ENCODE results near the gene RPLP1. TPM values are rescaled to one million over a fixed set of nuclear protein-coding genes. Genes with fewer than 3 reads are reported as not detected.

RPLP1 gene
- total RNA-seq, 1 donor from 2014 or later: 1,299 TPM

- DNase-seq: no peak
- H3K4me3 ChIP-seq: no peak overlapping the region
- no peaks in the 10 kb centered on the region for H3K36me3 ChIP-seq
- TF ChIP-seq, protein P1, sequence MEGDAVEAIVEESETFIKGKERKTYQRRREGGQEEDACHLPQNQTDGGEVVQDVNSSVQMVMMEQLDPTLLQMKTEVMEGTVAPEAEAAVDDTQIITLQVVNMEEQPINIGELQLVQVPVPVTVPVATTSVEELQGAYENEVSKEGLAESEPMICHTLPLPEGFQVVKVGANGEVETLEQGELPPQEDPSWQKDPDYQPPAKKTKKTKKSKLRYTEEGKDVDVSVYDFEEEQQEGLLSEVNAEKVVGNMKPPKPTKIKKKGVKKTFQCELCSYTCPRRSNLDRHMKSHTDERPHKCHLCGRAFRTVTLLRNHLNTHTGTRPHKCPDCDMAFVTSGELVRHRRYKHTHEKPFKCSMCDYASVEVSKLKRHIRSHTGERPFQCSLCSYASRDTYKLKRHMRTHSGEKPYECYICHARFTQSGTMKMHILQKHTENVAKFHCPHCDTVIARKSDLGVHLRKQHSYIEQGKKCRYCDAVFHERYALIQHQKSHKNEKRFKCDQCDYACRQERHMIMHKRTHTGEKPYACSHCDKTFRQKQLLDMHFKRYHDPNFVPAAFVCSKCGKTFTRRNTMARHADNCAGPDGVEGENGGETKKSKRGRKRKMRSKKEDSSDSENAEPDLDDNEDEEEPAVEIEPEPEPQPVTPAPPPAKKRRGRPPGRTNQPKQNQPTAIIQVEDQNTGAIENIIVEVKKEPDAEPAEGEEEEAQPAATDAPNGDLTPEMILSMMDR (IDR thresholded peaks at IDR 0.05; ENCODE audit: borderline replicate concordance): peak; percentile 34
- intact Hi-C loops (cut with micrococcal nuclease): no loop called here
- H3K9me3 ChIP-seq (replicated peaks): no peaks in the 10 kb centered on the region
- no peaks in the 10 kb centered on the region for H3K27me3 ChIP-seq (ENCODE audit: low read depth)
- H3K27ac ChIP-seq (replicated peaks): no peak overlapping the region
- H3K4me1 ChIP-seq: peaks cover 15% of the 10 kb centered on the region
Measured at GRCh38 chr15:69410248-69410874, 42.3 kb upstream of the RPLP1 start.

GRCh38 chr15:69412274-69412673 lies 40.3 kb upstream of the RPLP1 start:
- intact Hi-C loops (cut with micrococcal nuclease): no loop called here

DNA sequence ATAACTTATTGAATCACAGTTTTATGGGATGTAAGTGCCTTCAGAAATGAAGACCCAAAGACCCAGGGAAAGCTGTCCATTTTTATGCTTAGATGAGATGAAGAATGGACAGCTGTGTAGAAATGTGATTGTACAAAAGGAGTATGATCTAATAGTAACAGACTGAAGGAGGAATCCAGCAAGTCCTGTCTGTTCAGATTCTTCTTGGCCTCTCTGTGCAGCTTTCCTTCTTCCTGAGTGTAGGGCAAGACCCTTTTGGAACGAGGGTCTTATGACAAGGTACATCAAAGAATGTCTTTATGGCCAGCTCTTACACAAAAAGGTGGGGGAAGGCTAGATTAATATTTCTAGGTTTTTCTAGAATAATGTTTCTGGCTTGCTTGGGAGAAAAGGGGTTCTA lies 39.9 kb upstream of the RPLP1 start:
- Histone ChIP-seq H3K36me3 (no peaks in the 10 kb centered on the region), H3K4me3 (no peak overlapping the region), H3K4me1 (peaks cover 15% of the 10 kb centered on the region), H3K27ac (replicated peaks) (no peak overlapping the region), H3K9me3 (replicated peaks) (no peaks in the 10 kb centered on the region), H3K27me3 (ENCODE audit: low read depth) (no peaks in the 10 kb centered on the region)
- intact Hi-C loops (cut with micrococcal nuclease): no loop called here
- DNase-seq: no peak
- TF ChIP-seq, protein P1 (IDR thresholded peaks at IDR 0.05; ENCODE audit: borderline replicate concordance): no peak

More at GRCh38 chr15:69412274-69412673, 40.3 kb upstream of the RPLP1 start:
- H3K36me3 ChIP-seq: no peaks in the 10 kb centered on the region
- no peaks in the 10 kb centered on the region for H3K9me3 ChIP-seq (replicated peaks)
- H3K27me3 ChIP-seq (ENCODE audit: low read depth): no peaks in the 10 kb centered on the region
- H3K4me3 ChIP-seq: no peak overlapping the region
- H3K27ac ChIP-seq (replicated peaks): no peak overlapping the region
- DNase-seq: no peak
- TF ChIP-seq, protein P1 (IDR thresholded peaks at IDR 0.05; ENCODE audit: borderline replicate concordance): no peak
- H3K4me1 ChIP-seq: peaks cover 15% of the 10 kb centered on the region

DNA sequence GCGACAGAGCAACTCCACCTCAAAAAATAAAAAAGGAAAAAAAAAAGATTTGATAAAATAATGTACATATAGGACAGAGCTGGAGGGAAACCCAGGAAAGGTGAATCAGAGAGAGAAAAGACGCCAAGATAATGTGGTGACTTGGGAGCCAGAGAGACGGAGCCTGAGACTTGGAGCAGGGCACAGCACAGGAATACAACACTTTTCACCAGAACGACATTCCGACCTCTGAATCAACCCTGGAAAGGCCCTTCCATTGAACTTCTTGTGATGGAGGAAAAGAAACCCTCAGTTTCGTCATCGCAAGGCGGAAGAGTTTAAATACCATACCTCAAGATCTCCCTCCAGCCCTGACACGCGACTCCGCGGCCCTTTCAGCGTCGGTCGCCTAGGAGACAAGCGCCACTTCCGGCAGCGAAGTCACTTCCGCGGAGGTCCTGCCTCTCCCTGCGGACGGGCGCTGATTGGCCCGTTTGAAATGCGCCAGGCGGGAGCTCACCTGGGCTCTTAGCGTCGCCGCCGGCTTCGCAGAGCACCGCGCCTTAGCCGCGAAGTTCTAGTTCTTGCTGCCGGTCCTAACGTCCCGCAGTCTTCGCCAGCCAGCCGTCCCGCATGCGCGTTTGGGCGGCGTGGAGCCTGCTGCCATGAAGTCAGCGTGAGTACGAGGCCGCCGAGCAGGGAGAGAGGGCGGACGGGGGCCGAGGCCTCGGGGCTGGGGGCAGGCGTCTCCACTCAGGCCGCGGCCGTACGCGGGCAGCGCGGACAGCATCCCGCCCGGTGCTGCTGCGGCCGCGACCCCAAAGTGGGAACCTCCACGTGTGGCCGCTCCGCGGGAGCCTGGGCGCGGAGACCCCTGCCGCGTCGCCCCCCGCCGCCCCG lies 38.6 kb upstream of the RPLP1 start, which contains the start of gene KIF23:
Gene KIF23 (plus strand): TSS at position 528 of the 879 bp plus-strand sequence. CDS start 117 bp downstream, at position 645.
- peak; percentile 88 for DNase-seq
- Histone ChIP-seq H3K36me3 (no peaks in the 10 kb centered on the region), H3K4me3 (peak within 1 kb of the TSS; percentile 84), H3K9me3 (replicated peaks) (no peaks in the 10 kb centered on the region), H3K4me1 (peaks cover 15% of the 10 kb centered on the region), H3K27me3 (ENCODE audit: low read depth) (no peaks in the 10 kb centered on the region), H3K27ac (replicated peaks) (no peak within 1 kb of the TSS)
- TF ChIP-seq, protein P1 (IDR thresholded peaks at IDR 0.05; ENCODE audit: borderline replicate concordance): no peak
- intact Hi-C loops (cut with micrococcal nuclease): no loop called here

DNA sequence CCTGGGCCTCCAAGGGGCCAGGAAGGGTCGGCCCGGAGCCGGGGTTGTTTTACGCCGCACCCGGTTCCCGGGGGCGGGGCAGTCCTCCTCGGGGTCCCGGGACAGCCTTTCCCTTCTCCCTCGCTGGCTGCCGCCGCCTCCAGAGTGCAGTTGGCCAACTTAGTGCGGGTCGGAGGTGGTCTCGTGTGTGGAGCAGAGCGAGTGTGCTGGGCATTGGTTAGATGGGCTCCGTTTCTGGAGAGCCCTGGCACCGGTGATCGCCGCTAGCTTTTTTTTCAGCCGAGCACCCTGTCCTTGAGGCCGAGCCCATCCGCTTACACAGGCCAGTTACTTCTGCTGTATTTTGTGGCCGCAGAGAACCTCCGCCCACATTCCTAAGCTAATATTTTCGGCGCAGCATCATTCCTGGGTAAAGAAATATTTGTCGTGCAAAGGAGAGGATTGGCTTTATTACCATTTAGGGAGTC lies 37.9 kb upstream of the RPLP1 start:
- Histone ChIP-seq H3K36me3 (no peaks in the 10 kb centered on the region), H3K27ac (replicated peaks) (no peak overlapping the region), H3K9me3 (replicated peaks) (no peaks in the 10 kb centered on the region), H3K27me3 (ENCODE audit: low read depth) (no peaks in the 10 kb centered on the region), H3K4me1 (peaks cover 15% of the 10 kb centered on the region), H3K4me3 (peak overlapping the region; percentile 84)
- TF ChIP-seq, protein P1 (IDR thresholded peaks at IDR 0.05; ENCODE audit: borderline replicate concordance): no peak
- no peak for DNase-seq
- intact Hi-C loops (cut with micrococcal nuclease): no loop called here
